NB4 (cell line): Measurements from ENCODE around the gene CROCC2.

Experiments
- MYC ChIP-seq: IDR thresholded peaks from 2 replicates; pipeline ENCODE4 v1.6.1; 2011; ENCODE audit warnings: low read depth, low read length
- POLR2A ChIP-seq: IDR thresholded peaks from 2 replicates; pipeline ENCODE4 v1.6.1; 2011; ENCODE audit warnings: mild to moderate bottlenecking; ENCODE audit not compliant: insufficient read length; ENCODE audit errors: extremely low read depth
- TF ChIP-seq, protein P1 (sequence below): IDR thresholded peaks from one replicate; pipeline ENCODE4 v1.5.1; 2012; ENCODE audit warnings: low read depth, low read length

DNA sequence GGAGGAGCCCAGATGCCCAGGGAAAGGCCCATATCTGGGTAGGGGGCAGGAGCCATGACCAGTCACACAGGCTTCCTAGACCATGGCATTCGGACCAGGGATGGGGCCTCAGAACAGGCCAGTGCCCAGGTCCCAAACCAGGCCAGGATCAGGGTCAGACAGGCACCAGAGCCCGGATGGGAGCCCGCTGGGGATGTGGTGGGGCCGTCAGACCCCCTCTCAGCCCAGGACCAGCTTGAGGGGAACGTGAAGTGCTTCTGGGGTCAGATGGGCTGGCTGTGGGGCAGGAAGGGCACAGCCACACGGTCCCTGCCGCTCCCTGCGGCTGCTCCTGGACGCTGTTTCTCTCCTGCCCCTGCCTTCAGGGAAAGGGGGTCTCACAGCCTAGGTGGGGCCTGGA, 131.4 kb downstream of the CROCC2 start:
- TF ChIP-seq MYC (no peak), POLR2A (no peak)
- TF ChIP-seq, protein P1, sequence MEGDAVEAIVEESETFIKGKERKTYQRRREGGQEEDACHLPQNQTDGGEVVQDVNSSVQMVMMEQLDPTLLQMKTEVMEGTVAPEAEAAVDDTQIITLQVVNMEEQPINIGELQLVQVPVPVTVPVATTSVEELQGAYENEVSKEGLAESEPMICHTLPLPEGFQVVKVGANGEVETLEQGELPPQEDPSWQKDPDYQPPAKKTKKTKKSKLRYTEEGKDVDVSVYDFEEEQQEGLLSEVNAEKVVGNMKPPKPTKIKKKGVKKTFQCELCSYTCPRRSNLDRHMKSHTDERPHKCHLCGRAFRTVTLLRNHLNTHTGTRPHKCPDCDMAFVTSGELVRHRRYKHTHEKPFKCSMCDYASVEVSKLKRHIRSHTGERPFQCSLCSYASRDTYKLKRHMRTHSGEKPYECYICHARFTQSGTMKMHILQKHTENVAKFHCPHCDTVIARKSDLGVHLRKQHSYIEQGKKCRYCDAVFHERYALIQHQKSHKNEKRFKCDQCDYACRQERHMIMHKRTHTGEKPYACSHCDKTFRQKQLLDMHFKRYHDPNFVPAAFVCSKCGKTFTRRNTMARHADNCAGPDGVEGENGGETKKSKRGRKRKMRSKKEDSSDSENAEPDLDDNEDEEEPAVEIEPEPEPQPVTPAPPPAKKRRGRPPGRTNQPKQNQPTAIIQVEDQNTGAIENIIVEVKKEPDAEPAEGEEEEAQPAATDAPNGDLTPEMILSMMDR: no peak
